ENCODE results near the gene ELFN1.

- TF ChIP-seq EZH2phosphoT487 (conservative IDR thresholded peaks at IDR 0.05; ENCODE audit: low read length) (no peak), CTCF (IDR thresholded peaks at IDR 0.05; ENCODE audit: insufficient read depth, low read length, poor library complexity, severe bottlenecking) (no peak)
These were observed 8.0 kb downstream of the ELFN1 start for GRCh38 chr7:1678081-1678543.
